GM08714 (cell line): Measurements from ENCODE around the gene ATP4A.

Experiments
- H3K4me3 ChIP-seq: fragments of 200-500 bp; sonication (Bioruptor generic); 2 replicates; pipeline ENCODE4 v1.5.1; 2014; ENCODE audit warnings: mild to moderate bottlenecking, low read length, inconsistent platforms
- ZNF274 ChIP-seq: IDR thresholded peaks from 2 replicates; pipeline ENCODE4 v1.6.1; 2012; ENCODE audit warnings: mild to moderate bottlenecking, low read depth, low read length

ATP4A gene

DNA sequence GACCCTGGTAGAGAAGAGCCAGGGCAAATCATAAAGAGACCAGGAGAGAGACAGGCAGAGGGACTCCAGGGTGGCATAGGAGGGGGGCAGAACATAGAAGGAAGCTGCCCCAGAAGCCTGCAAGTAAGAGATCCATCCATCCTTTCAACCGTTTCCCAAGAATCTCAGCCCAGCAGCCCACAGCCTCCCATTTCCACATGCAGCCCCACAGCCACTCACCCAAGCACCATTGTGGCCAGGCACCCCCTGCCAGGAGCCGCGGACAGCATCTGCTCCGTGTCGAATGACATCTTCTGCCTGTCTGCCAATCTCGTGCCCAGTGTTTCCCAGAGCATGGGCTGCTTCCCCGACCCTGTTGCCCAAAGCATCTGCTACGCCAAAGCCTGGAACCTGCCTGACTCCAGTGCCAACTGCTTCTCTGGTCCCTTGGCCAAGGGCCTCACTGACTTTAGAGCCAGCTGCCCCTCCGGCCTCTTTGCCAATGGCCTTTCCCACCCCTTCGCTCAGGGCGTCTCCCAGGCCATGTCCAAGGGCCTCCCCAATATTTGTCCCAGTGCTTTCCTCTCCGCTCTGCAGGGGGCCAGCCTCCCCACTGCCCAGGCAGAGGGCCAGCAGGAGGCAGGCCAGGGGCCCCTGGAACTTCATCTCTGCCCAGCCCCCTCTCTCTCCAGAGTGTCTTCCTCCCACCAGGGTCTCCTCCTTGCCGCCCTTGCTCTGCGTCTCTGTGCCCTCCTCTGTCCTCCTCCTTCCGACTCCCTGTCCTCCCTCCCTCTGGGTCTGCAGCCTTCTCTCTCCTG, 50.4 kb downstream of the ATP4A start:
- no peak for TF ChIP-seq ZNF274
- no peak overlapping the region for H3K4me3 ChIP-seq

DNA sequence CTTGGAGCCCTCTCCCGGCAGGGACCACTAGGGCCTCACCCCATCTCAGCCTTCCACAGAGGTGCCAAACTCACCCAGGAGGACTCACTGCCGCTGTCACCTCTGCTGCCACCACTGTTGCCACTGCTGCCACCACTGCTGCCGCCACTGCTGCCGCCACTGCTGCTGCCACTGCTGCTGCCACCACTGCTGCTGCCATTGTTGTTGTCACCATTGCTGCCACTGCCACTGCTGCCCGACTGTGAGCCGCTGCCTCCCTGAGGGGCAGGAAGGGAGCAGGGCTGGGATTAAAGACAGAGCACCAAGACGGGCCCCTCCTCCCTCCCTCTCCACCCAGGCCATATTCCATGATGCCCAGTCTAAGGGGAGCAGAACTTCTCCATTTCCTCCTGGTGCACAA, 52.1 kb downstream of the ATP4A start:
- no peak overlapping the region for H3K4me3 ChIP-seq
- TF ChIP-seq ZNF274: no peak

DNA sequence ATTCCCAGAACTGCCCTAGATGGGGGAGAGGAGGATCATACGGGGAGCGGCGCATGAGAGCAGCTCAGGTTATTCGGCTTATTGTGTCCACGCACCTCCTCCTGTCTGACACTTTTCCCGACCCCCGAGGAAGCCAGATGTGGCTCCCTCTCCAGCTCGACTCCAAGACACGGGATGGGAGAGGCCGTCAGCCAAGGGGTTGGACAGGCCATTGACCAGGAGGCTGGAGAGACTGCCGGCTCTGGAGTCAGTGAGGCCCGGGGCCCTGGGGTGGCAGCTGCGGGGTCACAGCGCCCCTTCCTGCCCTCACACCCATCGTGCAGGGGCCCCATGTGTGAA, 52.9 kb downstream of the ATP4A start:
- no peak overlapping the region for H3K4me3 ChIP-seq
- TF ChIP-seq ZNF274: no peak

DNA sequence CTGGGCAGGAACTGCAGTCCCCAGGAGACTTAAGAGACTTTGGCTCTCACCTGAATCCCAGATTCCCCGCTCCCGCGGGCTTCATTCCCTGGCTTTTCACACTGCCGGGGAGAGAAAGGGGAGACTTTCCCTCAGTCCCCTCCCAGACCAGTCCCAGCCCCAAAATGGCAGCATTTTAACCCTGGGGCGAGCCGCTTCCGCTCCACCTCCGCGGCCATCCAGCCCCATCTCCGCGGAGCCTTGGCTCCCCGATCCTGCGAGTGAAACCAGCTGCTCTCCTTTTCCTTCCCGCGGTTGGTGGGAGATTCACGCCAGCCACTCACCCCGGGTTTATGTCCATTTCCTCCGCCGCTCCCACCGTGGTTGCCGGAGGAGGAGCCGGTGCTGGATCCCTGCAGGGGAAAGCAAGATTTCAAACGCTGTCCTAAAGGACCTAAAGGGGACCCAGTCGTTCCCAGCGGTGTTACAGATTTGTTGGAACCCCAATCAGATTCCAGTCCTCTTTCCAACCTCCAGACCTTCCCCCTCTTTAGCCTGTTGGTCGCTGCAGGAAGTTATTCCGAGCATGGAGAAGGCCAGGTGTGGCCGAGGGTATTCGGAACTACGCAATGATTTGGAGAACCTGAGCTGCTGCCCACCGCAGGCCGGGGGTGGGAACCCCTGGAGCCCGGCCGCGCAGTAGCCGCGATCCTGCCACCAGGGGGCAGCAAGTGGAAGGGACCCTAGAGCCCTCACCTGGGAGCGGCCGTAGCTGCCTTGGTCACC, 53.4 kb downstream of the ATP4A start:
- no peak for TF ChIP-seq ZNF274
- peak overlapping the region; percentile 38 for H3K4me3 ChIP-seq

DNA sequence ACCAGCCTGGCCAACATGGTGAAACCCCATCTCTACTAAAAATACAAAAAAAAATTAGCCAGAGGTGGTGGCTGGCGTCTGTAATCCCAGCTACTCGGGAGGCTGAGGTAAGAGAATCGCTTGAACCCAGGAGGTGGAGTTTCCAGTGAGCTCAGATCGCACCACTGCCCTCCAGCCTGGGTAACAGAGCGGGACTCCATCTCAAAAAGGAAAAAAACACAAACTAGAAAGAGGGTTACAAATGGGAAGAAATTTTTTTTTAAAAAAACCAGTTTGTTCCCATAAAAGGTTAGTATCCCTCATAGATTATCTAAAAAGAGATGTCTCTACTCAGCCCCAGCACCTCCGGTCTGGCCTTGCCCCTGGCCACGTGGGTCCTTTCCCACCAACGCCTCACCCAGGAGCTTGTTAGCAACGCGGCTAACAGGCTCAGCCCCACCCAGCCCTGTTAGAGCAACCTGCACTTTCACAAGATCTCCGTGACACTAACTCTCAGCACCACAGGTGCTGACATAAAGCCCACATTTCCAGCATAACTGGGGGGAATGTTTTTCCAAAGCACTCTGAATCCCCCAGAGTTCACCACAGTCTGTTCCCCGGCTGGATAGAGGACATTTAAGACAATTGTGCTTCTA, 54.3 kb downstream of the ATP4A start:
- TF ChIP-seq ZNF274: no peak
- peak overlapping the region; percentile 38 for H3K4me3 ChIP-seq

DNA sequence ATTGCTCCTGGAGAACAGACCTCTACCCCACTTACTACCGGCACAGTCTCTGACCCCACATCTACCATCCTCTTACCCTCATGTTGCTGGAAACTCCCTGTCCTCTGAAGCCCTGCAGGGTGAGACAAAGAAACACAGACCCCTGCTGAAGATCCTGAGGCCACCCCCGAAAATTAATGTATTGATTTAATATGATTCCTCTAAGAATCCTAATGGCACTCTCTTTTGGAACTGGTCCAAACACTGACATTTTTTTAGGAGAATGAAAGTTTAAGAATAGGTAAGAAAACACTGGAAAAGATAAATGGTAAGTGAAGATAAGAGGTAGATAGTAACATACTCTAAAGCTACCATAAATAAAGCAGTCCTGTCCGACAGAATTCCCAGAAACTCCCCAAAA, 55.3 kb downstream of the ATP4A start:
- no peak overlapping the region for H3K4me3 ChIP-seq
- no peak for TF ChIP-seq ZNF274

DNA sequence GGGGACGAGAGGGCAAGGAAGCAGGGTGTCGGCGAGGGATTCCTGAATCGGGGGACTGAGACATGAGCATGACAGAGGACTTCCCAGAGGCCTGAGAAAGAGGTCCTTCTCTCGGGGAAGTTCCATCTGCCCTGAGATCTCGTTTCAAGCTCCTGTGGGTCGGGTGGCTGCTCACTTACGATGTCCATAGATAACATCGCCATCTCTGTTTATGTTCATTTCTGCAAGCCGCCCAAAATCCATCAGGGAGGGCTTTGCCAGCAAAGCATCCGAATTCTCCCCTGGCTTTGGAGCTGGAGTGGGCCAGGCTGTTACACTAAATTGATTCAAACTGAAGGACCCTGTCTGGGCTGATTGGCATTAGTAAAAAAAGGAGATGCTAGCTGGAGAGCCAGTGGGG, 55.9 kb downstream of the ATP4A start:
- H3K4me3 ChIP-seq: no peak overlapping the region
- no peak for TF ChIP-seq ZNF274

DNA sequence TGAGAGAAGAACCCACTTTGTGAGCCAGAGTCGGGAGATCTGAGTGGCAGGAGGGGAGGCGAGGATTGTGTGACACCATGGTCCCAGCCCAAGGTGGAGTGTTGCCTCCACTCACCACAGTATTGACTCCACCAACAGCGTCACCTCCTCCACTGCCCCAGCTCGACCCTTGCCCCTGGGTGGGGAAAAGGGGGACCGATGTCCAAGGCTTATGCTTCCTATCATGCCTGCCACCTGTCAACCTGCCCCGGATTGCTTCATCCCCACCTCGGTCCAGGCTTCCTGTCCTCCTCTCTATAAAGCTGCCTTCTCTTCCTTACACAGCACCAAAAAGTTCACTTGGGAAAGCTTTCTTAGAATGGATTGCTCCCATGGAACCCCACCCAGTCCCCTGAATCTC, 57.4 kb downstream of the ATP4A start:
- H3K4me3 ChIP-seq: no peak overlapping the region
- no peak for TF ChIP-seq ZNF274

DNA sequence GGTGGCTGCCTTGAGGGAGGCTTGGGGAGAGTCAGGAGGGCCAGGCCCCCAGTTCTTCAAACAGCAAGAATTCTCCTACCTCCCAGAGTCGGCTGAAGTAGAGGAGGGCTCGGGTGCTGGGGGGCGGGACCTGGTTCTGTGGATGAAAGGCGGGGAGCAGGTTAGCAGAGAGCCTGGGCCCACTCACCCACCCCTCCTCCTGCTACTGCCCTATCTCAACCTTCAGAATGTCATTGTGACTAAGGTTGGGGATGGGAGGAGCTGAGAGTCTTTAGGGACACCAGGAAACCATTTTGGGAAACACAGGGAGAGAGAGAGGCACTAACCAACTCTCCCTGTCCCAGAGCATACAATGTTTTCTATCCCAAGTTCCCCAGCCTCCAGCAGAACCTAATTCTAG, 60.7 kb downstream of the ATP4A start:
- no peak for TF ChIP-seq ZNF274
- no peak overlapping the region for H3K4me3 ChIP-seq

DNA sequence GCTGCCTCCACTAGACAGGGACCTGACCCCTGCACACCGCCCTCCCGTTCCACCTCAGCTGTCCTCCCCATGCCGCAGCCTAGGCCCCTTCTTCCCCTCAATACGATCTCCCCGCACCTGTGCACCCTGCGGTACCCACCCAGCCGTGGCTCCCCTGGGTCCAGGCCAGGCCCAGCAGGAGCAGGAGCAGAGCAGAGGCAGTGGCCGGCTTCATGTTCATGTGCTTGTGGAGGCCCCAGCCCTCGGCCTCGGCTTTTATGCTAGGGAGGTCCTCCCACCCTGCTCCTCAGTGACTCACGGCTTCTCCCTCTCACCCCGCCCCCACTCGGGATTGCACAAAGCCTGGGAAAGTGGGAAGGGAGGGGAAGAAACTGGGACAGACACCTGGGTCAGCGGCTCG, 61.8 kb downstream of the ATP4A start:
- no peak for TF ChIP-seq ZNF274
- no peak overlapping the region for H3K4me3 ChIP-seq

DNA sequence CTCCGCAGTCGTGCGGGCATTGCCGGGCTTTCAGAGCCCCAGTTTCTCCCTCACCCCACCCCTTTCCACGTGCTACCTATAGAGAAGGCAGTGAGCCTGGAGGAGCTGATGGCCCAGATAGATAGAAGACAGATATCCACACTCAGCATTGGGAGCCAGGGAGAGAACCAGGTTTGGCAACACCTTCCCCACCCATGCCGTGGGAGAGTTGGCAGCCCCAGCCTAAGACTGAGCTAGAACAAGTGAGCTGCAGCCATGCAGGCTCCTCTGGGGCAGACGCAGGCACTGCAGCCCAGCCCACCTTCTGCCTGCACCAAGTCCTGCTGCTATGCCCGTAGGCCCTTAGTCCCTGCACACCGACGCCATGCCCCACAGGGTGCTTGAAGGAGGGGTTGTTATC, 62.8 kb downstream of the ATP4A start:
- no peak for TF ChIP-seq ZNF274
- no peak overlapping the region for H3K4me3 ChIP-seq
